Adrenal gland (tissue), 12 donors: ENCODE results near the gene RBPMS2. TPM values are rescaled to one million over a fixed set of nuclear protein-coding genes. Genes with fewer than 3 reads are reported as not detected.

ENCODE experiments used
- DNase-seq, 7 donors: peaks; one replicate each; pipeline ENCODE4 v3.0.0-alpha.2; 2019 to 2020
- H3K27ac ChIP-seq, 5 donors: fragments of 200-600 bp; sonication (generic) in 4 of 5; 1 replicate in 3 of 5; 2 replicates in 2 of 5; pipeline versions ENCODE4 v1.5.1 to v1.8.0; 2016 to 2020; ENCODE audit warnings: mild to moderate bottlenecking in 1 of 5
- H3K27me3 ChIP-seq: fragments of 200-600 bp; 2 replicates; pipeline ENCODE4 v1.8.0; 2021
- H3K36me3 ChIP-seq, 2 donors: fragments of 200-600 bp; replicated peaks in 1 of 2; 1 replicate in 1 of 2; 2 replicates in 1 of 2; pipeline versions ENCODE4 v1.5.1 to v1.8.0; 2018 to 2022
- H3K4me1 ChIP-seq, 2 donors: fragments of 200-600 bp; replicated peaks in 1 of 2; 1 replicate in 1 of 2; 2 replicates in 1 of 2; pipeline versions ENCODE4 v1.5.1 to v1.8.0; 2018 to 2021
- H3K4me3 ChIP-seq, 4 donors: fragments of 200-600 bp; sonication (generic) in 3 of 4; one replicate each; pipeline ENCODE4 v1.5.1; 2016 to 2018
- H3K9me3 ChIP-seq, 3 donors: fragments of 200-600 bp; sonication (generic) in 1 of 3; replicated peaks in 1 of 3; 1 replicate in 2 of 3; 2 replicates in 1 of 3; pipeline versions ENCODE4 v1.5.1 to v1.8.0; 2016 to 2021
- CTCF ChIP-seq, 6 experiments: fragments of 450-650 bp in 4 of 6; fragments of 200-600 bp in 2 of 6; sonication (generic) in 1 of 6; IDR thresholded peaks; 1 replicate in 5 of 6; 2 replicates in 1 of 6; pipeline versions ENCODE4 v1.5.1 to v1.8.0; 2016 to 2021; ENCODE audit warnings: antibody characterized with exemption in 6 of 6, mild to moderate bottlenecking in 2 of 6, moderate library complexity in 1 of 6
- POLR2A ChIP-seq, 2 donors: fragments of 450-650 bp; IDR thresholded peaks; one replicate each; pipeline ENCODE4 v1.6.1; 2017; ENCODE audit warnings: antibody characterized with exemption in 2 of 2, mild to moderate bottlenecking in 2 of 2, moderate library complexity in 1 of 2
- WGBS, 4 donors: extraction: QIAGEN DNeasy Blood & Tissue Kit in 2 of 4; methylation state at CpG; one replicate each; pipeline versions ENCODE4 v1.1.5 to v1.1.7; 2013 to 2017; 5-methylcytosine and 5-hydroxymethylcytosine counted together
- intact Hi-C, 2 donors: fragments of 100-400 bp; cut with DNase I; formaldehyde crosslinking; loops; one replicate each; pipeline versions ENCODE4 v1.14.1 to v1.15.0; 2022 to 2023
- polyA plus RNA-seq, 3 donors: library from polyadenylated mRNA; stranded (reverse); fragments of 200-250 nt in 2 of 3; fragments of 350-450 nt in 1 of 3; fragmentation: Illumina TruSeq in 1 of 3; extraction: RNeasy Lipid Tissue Mini Kit (QIAGEN cat#74804) in 1 of 3; gene quantifications; one replicate each; pipeline ENCODE4 v1.2.3, GENCODE V29; 2013 to 2014
- total RNA-seq, 9 donors: library from RNA; depleted of rRNA in 4 of 9; stranded (reverse); fragments of >200 nt in 4 of 9; fragments of 120-200 nt in 1 of 9; fragmentation: NEBNext Ultra II Directional in 1 of 9; extraction: Animal tissue kit (Norgen Biotek cat#: 25700) in 1 of 9; gene quantifications; one replicate each; pipeline versions ENCODE4 v1.1.0 to v1.2.4, GENCODE V29; 2013 to 2023
- donor health status: healthy with polysubstance abuse.
- donor health status: Bipolar disorder and iron deficiency.
- donor health status: DM: yes; HTN: yes; CAD: no.
- donor health status: DM: no; HTN: no; CAD: no.
- donor health status: DM: no; HTN: no; CAD: no.
- donor health status: DM: yes; HTN: yes; CAD: no.

RBPMS2 gene
- total and polyA plus RNA-seq, 12 donors: 0.39 to 6.3 (median 4.0) TPM; not detected in 1

GRCh38 chr15:64807751-64808222, 32.4 kb upstream of the RBPMS2 start:
- H3K4me3 ChIP-seq: no peak overlapping the region

GRCh38 chr15:64807051-64807749, 31.8 kb upstream of the RBPMS2 start:
- no peak for TF ChIP-seq CTCF (IDR thresholded peaks at IDR 0.05)
- no peak for TF ChIP-seq POLR2A (IDR thresholded peaks at IDR 0.05)
- Histone ChIP-seq H3K4me1 (no peaks in the 10 kb centered on the region), H3K9me3 (no peaks in the 10 kb centered on the region), H3K27me3 (no peaks in the 10 kb centered on the region), H3K27ac (no peak overlapping the region), H3K4me3 (no peak overlapping the region), H3K36me3 (no peaks in the 10 kb centered on the region)
- DNase-seq: no peak
- WGBS, 4 donors: 72 to 81% (median 80%) methylated on average over 12 to 13 of the region's 13 CpGs
- intact Hi-C loops: no loop called here

More at GRCh38 chr15:64807751-64808222, 32.4 kb upstream of the RBPMS2 start:
- Histone ChIP-seq H3K27me3 (no peaks in the 10 kb centered on the region), H3K9me3 (no peaks in the 10 kb centered on the region), H3K27ac (no peak overlapping the region), H3K36me3 (no peaks in the 10 kb centered on the region), H3K4me1 (no peaks in the 10 kb centered on the region)
- DNase-seq: no peak
- TF ChIP-seq POLR2A (IDR thresholded peaks at IDR 0.05) (no peak), CTCF (IDR thresholded peaks at IDR 0.05) (no peak)
- WGBS, 4 donors: 76 to 82% (median 78%) methylated on average over 1 to 6 of the region's 6 CpGs
- intact Hi-C loops: no loop called here

GRCh38 chr15:64806509-64806908, 31.1 kb upstream of the RBPMS2 start:
- Histone ChIP-seq H3K9me3 (no peaks in the 10 kb centered on the region), H3K4me1 (no peaks in the 10 kb centered on the region), H3K36me3 (no peaks in the 10 kb centered on the region), H3K4me3 (no peak overlapping the region), H3K27me3 (no peaks in the 10 kb centered on the region), H3K27ac (no peak overlapping the region)
- no peak for DNase-seq
- no peak for TF ChIP-seq CTCF (IDR thresholded peaks at IDR 0.05)
- TF ChIP-seq POLR2A (IDR thresholded peaks at IDR 0.05): no peak
- WGBS, 4 donors: 78 to 94% (median 87%) methylated on average over 5 to 6 of the region's 6 CpGs
- intact Hi-C loops: no loop called here

GRCh38 chr15:64804619-64805018, 29.2 kb upstream of the RBPMS2 start:
- Histone ChIP-seq H3K9me3 (no peaks in the 10 kb centered on the region), H3K4me1 (no peaks in the 10 kb centered on the region), H3K4me3 (no peak overlapping the region), H3K27ac (no peak overlapping the region), H3K36me3 (no peaks in the 10 kb centered on the region), H3K27me3 (no peaks in the 10 kb centered on the region)
- TF ChIP-seq CTCF (IDR thresholded peaks at IDR 0.05) (no peak), POLR2A (IDR thresholded peaks at IDR 0.05) (no peak)
- intact Hi-C loops: no loop called here
- no peak for DNase-seq
- WGBS, 4 donors: 42 to 64% (median 54%) methylated on average over 2 of the region's 2 CpGs
